Activated T-helper 1 cell treated with anti-CD3 and anti-CD28 coated beads, Interleukin-12 subunit alpha, Interleukin-12 subunit beta, Interleukin-2, Interleukin-4 antibody, amounts not matched to agents 30 ng/mL and 10 ng/mL and 1 ng/mL, durations not matched to agents 14 hours and 24 hours and 36 hours (primary cell): Measurements from ENCODE around the gene MACC1. TPM values are rescaled to one million over a fixed set of nuclear protein-coding genes. Genes with fewer than 3 reads are reported as not detected.

ENCODE experiments used
- DNase-seq: peaks from one replicate; pipeline ENCODE4 v3.0.0; 2021; ENCODE audit warnings: low spot score
- H3K27ac Mint-ChIP-seq: one replicate; pipeline ENCODE4 v1.8.0; 2021; ENCODE audit warnings: mild to moderate bottlenecking, mixed read lengths
- H3K27me3 Mint-ChIP-seq: one replicate; pipeline ENCODE4 v1.8.0; 2022; ENCODE audit warnings: mild to moderate bottlenecking, moderate library complexity, mixed read lengths; ENCODE audit not compliant: insufficient read depth
- H3K36me3 Mint-ChIP-seq: one replicate; pipeline ENCODE4 v1.8.0; 2021; ENCODE audit warnings: low read depth, mixed read lengths
- H3K4me1 Mint-ChIP-seq: one replicate; pipeline ENCODE4 v1.8.0; 2021; ENCODE audit warnings: low read depth, mixed read lengths
- H3K4me3 Mint-ChIP-seq: one replicate; pipeline ENCODE4 v1.8.0; 2021; ENCODE audit warnings: mild to moderate bottlenecking, moderate library complexity, mixed read lengths
- H3K9me3 Mint-ChIP-seq: one replicate; pipeline ENCODE4 v1.8.0; 2021; ENCODE audit warnings: mixed read lengths
- intact Hi-C: fragments of 100-400 bp; cut with micrococcal nuclease; formaldehyde crosslinking; loops from one replicate; pipeline ENCODE4 v1.15.1; 2024
- total RNA-seq: library from RNA; stranded (reverse); gene quantifications from 2 replicates; pipeline ENCODE4 v1.2.3, GENCODE V29; 2022

Gene MACC1
- total RNA-seq, 1 donor from 2014 or later = not detected

DNA sequence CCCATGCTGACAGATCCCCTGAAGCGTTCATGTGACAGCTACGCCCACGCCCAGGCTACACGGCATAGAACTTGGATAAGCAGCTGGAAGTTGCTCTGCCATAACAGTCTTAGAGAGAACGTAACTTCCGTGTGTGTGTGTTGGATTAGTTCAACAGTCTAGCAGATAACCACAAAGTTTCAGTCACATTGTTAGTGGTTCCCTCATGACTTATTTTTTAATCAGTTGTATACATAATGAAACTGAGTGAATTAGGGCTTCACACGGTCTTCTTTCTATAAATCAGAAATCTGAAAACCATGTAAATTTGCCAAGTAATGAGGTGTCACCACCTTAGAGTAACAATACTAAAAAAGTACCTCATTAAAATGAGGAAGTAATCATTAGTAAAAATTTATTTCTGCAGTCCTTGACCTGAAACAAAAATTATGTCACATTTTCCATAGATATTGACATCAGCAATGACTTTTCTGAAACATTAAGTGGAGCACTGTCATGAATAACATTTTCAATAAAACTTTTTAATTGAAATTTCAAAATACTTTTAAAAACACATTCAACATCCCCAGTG lies 21.7 kb upstream of the MACC1 start:
- Mint-ChIP-seq H3K27me3 (no peaks in the 10 kb centered on the region), H3K4me1 (peaks cover 5% of the 10 kb centered on the region), H3K4me3 (no peak overlapping the region), H3K9me3 (no peaks in the 10 kb centered on the region), H3K27ac (no peak overlapping the region), H3K36me3 (no peaks in the 10 kb centered on the region)
- intact Hi-C loops = no loop called here
- DNase-seq = no peak

DNA sequence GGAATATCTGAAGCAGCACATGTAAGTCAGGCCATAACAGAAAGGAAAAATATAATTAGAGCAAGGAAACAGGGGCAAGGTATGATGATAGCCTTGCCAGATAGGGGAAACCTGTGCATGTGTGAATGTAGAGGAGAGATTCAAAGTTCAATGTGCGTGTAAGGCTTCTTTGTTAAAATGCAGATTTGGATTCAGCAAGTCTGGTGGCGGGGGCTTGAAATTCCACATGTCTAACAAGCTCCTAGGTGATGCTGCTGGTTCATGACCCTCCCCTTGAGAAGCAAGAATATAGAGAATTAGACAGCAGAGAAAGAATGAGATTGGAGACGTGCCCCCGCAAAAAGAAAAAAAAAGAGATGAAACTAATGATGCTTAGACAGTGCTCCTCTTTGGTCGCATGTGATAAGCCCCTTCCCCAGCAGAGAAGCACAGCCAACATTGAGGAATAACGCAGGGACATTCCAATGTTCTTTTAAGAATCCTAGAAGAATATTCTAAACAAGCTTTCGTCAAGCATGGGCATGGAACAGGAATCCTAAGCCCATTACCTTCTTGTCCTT lies 21.1 kb upstream of the MACC1 start:
- Mint-ChIP-seq H3K27ac (no peak overlapping the region), H3K9me3 (no peaks in the 10 kb centered on the region), H3K27me3 (no peaks in the 10 kb centered on the region), H3K4me3 (no peak overlapping the region), H3K4me1 (peaks cover 5% of the 10 kb centered on the region), H3K36me3 (no peaks in the 10 kb centered on the region)
- intact Hi-C loops = no loop called here
- DNase-seq = no peak

DNA sequence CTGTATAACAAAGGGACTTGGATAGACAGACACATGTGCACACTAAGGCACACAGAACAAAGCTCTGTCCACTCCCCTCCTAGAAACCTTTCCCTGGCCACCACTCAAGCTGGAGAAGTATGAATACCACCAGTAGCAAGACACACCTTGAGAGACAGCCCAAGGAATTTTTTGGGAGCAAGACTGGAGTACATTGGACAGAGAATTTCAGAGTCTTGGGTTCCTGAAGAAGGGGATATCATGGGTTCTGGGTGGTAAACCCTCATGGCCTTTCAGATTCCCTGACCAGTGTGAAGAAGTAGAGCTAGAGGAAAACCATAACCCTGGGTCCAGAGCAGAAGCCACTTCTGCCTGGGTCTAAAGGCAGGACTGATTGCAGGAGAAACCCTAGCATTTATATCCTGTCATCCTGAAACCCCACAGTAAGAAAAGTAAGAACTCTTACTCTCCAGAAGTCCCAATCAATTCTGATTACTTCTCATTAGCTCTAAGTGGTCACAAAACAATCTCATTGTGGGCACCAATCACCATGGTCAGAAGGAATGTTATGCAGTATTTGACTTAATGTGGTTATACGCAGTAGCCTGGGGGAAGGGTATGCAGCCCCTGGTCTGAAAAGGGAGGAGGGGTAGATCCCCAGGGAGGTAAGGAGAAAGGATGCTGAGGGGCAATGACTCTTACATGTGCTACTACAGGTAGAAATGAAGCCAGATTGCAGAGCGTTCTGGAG lies 20.4 kb upstream of the MACC1 start:
- Mint-ChIP-seq H3K4me3 (no peak overlapping the region), H3K4me1 (peaks cover 5% of the 10 kb centered on the region), H3K27ac (no peak overlapping the region), H3K9me3 (no peaks in the 10 kb centered on the region), H3K27me3 (no peaks in the 10 kb centered on the region), H3K36me3 (no peaks in the 10 kb centered on the region)
- intact Hi-C loops = no loop called here
- DNase-seq = no peak

DNA sequence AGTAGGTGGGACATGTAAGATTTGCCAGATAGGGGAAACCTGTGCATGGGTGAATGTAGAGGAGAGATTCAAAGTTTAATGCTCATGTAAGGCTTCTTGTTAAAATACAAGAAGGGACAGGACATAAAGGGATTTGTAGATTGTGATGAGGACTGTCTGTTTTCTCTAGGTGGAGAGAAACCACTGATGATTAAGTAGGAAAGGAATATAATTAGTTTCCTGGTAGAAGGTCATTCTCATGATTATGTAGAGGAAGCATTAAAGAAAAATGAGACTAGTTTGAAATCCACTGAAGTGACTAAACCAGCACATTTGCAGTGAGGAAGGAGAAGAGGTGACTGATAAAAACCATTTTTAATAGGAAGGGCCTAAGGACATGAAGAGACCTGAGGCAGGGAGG lies 19.6 kb upstream of the MACC1 start:
- no peaks in the 10 kb centered on the region for H3K36me3 Mint-ChIP-seq
- peaks cover 5% of the 10 kb centered on the region for H3K4me1 Mint-ChIP-seq
- no peak for DNase-seq
- no peak overlapping the region for H3K27ac Mint-ChIP-seq
- H3K27me3 Mint-ChIP-seq = no peaks in the 10 kb centered on the region
- intact Hi-C loops = no loop called here
- no peaks in the 10 kb centered on the region for H3K9me3 Mint-ChIP-seq
- H3K4me3 Mint-ChIP-seq = no peak overlapping the region

DNA sequence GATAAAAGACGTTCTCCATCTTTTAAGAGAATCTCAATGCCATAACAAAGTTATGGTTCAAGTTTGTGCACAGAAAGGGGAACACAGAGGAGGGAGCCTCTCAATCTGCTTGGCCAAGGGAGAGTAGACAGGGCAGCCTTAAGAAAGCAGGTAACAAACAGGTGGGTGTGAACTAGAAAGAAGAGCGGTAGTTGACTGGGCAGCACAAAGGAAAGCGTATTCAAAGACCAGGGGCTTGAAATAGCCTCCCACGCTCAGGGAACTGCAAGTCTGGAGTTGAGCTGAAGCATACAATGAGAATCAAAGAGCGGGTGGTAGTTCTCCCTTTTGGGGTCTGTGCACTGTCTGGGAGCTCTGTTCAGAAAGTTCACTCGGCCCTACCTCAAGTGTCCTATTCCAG lies 18.9 kb upstream of the MACC1 start:
- Mint-ChIP-seq H3K9me3 (no peaks in the 10 kb centered on the region), H3K4me3 (no peak overlapping the region), H3K4me1 (peaks cover 5% of the 10 kb centered on the region), H3K36me3 (no peaks in the 10 kb centered on the region), H3K27me3 (no peaks in the 10 kb centered on the region), H3K27ac (no peak overlapping the region)
- no peak for DNase-seq
- intact Hi-C loops = no loop called here

DNA sequence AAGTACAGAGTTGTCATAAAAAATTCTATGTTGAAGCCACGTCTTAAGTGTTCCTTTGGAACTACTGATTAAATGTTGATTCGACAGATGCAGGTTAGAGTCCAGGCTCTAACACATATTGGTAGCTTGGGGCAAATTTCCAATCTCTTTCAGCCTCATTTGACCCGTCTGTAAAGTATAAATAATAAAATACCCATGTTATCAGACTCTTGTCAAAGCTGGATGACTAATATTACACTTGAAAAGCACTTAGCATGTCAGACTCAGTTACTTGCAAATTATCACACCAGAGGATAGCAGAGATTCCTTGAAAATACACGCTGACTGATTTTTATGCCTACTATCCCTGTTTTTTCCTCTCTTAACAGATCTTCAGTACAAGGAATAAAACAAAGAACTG lies 18.1 kb upstream of the MACC1 start:
- Mint-ChIP-seq H3K27me3 (no peaks in the 10 kb centered on the region), H3K4me1 (peaks cover 5% of the 10 kb centered on the region), H3K27ac (no peak overlapping the region), H3K9me3 (no peaks in the 10 kb centered on the region), H3K36me3 (no peaks in the 10 kb centered on the region), H3K4me3 (no peak overlapping the region)
- intact Hi-C loops = no loop called here
- no peak for DNase-seq

DNA sequence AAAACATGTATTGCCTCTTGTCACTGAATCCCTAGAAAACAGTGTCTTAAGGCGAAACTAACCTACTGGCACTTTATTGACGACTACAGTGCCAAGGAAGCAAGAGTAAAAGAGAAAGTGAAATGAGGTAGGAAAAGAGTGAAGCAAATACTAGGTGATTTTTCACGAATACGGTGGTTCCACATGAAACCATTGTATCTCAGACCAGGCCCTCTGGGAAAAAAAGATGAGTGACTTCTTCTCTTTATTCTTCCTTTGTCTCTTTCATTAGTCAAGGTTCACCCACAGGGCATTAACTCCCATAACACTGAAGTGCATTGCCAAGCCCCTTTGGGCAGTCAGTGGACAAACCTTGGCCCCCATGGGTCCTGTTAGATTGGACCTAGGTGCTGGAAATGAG lies 16.2 kb upstream of the MACC1 start:
- Mint-ChIP-seq H3K36me3 (no peaks in the 10 kb centered on the region), H3K27ac (no peak overlapping the region), H3K27me3 (no peaks in the 10 kb centered on the region), H3K4me3 (no peak overlapping the region), H3K4me1 (peaks cover under 1% of the 10 kb centered on the region), H3K9me3 (no peaks in the 10 kb centered on the region)
- intact Hi-C loops = no loop called here
- DNase-seq = no peak

DNA sequence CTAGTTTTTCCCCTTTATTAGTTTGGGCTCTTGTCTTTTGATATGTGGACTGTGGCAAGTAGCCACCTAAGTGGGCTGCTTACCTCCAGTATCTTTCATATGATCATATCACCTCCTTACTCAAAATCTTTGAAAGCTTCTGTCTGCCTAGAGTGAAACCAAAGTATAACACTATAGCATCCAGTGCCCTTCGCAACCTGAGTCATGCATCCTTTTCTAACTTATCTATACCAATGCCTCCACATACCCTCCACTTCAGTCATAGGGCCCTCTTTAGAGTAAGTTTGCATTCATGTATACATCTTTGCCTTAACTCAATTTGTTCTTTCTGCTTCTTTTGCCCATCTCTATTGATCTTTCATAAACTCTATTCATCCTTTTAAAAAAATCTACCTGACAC lies 15.7 kb upstream of the MACC1 start:
- no peak overlapping the region for H3K27ac Mint-ChIP-seq
- H3K36me3 Mint-ChIP-seq = no peaks in the 10 kb centered on the region
- H3K4me3 Mint-ChIP-seq = no peak overlapping the region
- intact Hi-C loops = no loop called here
- H3K4me1 Mint-ChIP-seq = no peaks in the 10 kb centered on the region
- no peaks in the 10 kb centered on the region for H3K27me3 Mint-ChIP-seq
- DNase-seq = no peak
- no peaks in the 10 kb centered on the region for H3K9me3 Mint-ChIP-seq

DNA sequence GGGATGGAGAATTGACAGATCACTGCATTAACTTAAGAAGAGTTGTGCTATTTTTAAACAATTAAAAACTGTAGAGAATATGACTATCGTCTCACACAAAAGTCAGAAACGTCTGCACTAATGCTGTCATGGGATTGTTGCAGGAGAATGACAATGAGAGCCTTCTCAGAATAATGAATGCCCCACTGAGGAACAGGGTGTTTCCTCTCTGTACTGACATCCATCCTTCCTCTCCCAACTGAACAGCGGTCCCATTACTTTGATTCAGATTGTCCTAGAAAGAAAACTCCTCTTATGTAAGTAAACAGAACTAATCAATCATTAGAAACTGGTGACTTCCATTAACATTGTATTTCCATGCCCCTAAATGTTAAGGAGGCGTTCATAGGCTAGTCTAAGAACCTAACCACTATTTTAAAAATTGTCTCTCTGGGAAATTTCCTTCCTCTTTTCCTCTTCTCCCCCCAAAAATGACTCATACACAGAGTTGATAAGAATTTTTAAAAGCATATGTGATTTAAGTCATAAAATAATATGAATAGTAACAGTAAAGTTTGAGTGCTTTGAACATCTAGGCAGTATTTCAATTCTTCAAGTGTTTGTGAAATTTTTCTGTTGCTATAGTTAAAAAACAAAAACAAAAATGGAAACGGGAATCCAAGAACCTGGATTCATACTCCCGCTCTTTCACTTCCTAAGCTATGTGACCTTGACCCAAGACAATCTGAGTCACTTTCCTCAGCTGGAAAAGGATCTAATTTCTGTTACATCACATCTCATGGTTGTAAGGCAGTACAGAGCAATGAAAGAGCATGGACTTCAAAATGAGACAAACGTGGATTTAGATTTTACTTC lies 12.7 kb upstream of the MACC1 start:
- no peaks in the 10 kb centered on the region for H3K27me3 Mint-ChIP-seq
- intact Hi-C loops = no loop called here
- DNase-seq = no peak
- no peaks in the 10 kb centered on the region for H3K9me3 Mint-ChIP-seq
- H3K4me3 Mint-ChIP-seq = no peak overlapping the region
- H3K36me3 Mint-ChIP-seq = no peaks in the 10 kb centered on the region
- no peak overlapping the region for H3K27ac Mint-ChIP-seq
- H3K4me1 Mint-ChIP-seq = no peaks in the 10 kb centered on the region

DNA sequence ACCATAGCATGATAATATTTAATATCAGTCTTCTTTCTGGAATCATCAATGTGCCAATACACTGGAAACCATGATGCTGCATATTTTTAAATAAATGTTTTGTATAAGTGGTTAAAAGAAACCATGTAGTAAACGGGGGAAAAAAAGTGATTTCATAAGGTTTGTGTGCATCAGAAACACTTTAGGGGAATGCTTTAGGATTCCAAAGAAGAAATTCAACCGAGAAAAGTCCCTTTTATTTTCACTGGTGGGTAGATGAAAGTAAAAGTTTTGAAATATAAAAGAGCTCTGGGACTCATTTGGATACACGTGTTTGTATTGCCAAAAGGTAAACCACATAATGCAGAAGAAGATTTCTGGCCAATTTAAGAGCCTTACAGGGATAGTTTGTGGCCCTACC lies 11.9 kb upstream of the MACC1 start:
- Mint-ChIP-seq H3K4me1 (no peaks in the 10 kb centered on the region), H3K4me3 (no peak overlapping the region), H3K9me3 (no peaks in the 10 kb centered on the region), H3K27ac (no peak overlapping the region), H3K36me3 (no peaks in the 10 kb centered on the region), H3K27me3 (no peaks in the 10 kb centered on the region)
- intact Hi-C loops = no loop called here
- DNase-seq = no peak

DNA sequence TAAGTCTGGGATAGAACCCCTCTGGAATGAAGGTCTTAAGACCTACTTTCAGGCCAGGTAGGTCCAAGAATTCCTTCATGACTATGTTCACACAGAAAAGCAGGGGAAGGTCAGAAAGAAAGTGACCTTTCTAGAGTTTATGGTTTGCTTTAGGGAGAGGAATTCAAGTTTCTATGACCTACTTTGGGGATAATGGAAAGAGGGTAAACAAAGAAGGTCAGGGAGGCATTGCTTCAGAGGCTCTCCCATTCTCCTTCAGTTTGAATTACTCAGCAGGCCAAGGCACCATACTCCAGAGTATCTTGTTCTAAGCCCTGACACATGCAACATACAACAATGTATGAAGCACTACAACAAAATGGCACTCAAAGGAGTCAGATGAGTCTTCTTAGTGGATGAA lies 11.5 kb upstream of the MACC1 start:
- H3K4me1 Mint-ChIP-seq = no peaks in the 10 kb centered on the region
- H3K4me3 Mint-ChIP-seq = no peak overlapping the region
- H3K27ac Mint-ChIP-seq = no peak overlapping the region
- intact Hi-C loops = no loop called here
- no peaks in the 10 kb centered on the region for H3K27me3 Mint-ChIP-seq
- H3K9me3 Mint-ChIP-seq = no peaks in the 10 kb centered on the region
- H3K36me3 Mint-ChIP-seq = no peaks in the 10 kb centered on the region
- DNase-seq = no peak

DNA sequence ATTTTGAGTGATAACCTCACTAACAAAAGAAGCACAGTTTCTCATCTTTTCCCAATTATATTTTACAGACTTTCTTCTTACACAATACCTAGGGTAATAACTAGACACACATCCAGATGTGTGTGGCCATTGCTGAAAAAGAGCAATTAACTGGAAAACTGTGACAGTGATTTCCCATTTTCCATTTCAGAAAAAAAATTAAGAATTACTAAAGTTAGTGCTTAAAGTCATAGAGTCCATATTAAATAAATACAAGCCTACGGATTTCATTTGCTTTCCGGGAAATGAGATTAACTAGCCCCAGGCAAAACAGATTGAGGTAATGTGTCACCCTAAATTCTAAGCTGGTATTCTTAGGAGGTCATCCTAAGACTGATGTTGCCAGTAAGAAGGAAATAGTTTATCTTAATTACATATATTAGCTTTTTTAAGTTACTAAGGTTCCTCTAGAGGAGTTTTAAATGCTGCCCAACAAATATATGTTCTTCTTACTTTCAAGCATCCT lies 10.2 kb upstream of the MACC1 start:
- DNase-seq = no peak
- no peaks in the 10 kb centered on the region for H3K27me3 Mint-ChIP-seq
- H3K4me3 Mint-ChIP-seq = no peak overlapping the region
- no peak overlapping the region for H3K27ac Mint-ChIP-seq
- H3K4me1 Mint-ChIP-seq = no peaks in the 10 kb centered on the region
- intact Hi-C loops = no loop called here
- no peaks in the 10 kb centered on the region for H3K9me3 Mint-ChIP-seq
- H3K36me3 Mint-ChIP-seq = no peaks in the 10 kb centered on the region

DNA sequence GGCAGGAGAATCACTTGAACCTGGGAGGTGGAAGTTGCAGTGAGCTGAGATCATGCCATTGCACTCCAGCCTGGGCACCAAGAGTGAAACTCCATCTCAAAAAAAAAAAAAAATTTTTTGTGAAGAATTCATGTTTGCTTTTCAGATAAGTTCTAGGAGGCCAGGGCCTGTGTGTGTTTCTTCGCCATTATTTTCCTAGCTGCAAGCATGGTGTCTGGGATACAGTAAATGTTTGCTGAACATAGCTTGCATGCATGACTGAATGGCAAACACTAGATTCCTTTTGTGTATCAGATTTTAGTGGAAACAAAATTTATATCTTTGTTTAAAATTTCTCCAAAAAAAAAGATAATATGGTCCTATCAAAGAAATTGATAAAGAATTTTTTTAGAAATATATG lies 9.7 kb upstream of the MACC1 start:
- no peaks in the 10 kb centered on the region for H3K9me3 Mint-ChIP-seq

More for the DNA sequence above, 9.7 kb upstream of the MACC1 start:
- Mint-ChIP-seq H3K27me3 (no peaks in the 10 kb centered on the region), H3K4me1 (no peaks in the 10 kb centered on the region), H3K4me3 (no peak overlapping the region), H3K36me3 (no peaks in the 10 kb centered on the region), H3K27ac (no peak overlapping the region)
- intact Hi-C loops = no loop called here
- DNase-seq = no peak
